ENCODE measurements around the gene ATXN1L. TPM values are rescaled to one million over a fixed set of nuclear protein-coding genes. Genes with fewer than 3 reads are reported as not detected.
"Not testable (repeated sequence)": the region's sequence is repeated elsewhere in the genome, so short reads cannot be mapped to it uniquely, and the experiment has no call there.

The ATXN1L gene
- total RNA-seq, 1 donor from 2014 or later: 44.4 TPM

DNA sequence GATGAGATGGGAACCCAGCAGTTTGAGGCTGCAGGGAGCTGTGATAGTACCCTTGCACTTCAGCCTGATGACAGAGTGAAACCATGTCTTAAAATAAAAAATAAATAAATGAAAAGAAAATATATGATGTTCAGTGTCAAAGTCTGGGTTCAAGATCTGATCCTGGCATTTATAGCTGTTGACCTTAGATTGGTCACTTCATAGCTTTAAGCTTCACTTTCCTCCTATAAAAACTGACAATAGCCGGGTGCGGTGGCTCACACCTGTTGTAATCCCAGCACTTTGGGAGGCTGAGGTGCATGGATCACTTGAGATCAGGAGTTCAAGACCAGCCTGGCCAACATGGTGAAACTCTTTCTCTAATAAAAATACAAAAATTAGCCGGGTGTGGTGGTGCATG, 43.4 kb downstream of the ATXN1L start:
- no peak for DNase-seq (ENCODE audit: low spot score)

DNA sequence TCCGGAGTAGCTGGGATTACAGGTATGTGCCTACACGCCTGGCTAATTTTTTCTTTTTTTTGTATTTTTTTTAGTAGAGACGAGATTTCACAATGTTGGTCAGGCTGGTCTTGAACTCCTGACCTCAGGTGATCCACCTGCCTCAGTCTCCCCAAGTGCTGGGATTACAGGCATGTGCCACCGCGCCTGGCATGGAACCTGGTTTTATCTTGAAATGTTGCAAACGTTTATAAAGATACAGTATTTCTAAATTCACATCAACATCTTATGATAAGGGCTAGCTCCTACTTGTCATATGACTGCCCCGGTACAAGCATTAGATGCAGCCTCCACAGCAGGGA, 48.1 kb downstream of the ATXN1L start:
- no peak for DNase-seq (ENCODE audit: low spot score)

DNA sequence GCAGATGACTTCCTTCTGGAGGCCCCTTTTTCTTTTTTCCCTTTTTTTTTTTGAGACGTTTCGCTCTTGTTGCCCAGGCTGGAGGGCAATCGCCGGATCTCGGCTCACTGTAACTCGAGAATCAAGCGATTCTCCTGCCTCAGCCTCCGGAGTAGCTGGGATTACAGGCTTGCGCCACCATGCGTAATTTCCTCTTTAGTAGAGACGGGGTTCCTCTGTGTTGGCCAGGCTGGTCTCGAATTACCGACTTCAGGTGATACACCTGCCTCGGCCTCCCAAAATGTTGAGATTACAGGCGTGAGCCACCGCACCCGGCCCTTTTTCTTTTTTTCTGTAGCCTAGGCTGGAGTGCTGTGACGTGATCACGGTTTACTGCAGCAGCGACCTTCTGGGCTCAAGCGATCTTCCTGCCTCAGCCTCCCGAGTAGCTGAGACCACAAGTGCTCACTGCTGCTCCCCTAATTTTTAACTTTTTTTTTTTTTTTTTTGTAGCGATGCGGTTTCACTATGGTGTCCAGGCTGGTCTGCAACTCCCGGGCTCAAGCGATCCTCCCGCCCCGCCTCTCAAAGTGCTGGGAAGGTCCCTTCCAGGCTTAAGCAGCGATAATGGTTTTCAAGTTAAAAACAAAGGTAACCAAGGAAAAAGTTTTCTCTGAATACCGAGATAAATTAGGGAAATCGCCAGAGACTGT, 48.6 kb downstream of the ATXN1L start:
- no peak for DNase-seq (ENCODE audit: low spot score)

DNA sequence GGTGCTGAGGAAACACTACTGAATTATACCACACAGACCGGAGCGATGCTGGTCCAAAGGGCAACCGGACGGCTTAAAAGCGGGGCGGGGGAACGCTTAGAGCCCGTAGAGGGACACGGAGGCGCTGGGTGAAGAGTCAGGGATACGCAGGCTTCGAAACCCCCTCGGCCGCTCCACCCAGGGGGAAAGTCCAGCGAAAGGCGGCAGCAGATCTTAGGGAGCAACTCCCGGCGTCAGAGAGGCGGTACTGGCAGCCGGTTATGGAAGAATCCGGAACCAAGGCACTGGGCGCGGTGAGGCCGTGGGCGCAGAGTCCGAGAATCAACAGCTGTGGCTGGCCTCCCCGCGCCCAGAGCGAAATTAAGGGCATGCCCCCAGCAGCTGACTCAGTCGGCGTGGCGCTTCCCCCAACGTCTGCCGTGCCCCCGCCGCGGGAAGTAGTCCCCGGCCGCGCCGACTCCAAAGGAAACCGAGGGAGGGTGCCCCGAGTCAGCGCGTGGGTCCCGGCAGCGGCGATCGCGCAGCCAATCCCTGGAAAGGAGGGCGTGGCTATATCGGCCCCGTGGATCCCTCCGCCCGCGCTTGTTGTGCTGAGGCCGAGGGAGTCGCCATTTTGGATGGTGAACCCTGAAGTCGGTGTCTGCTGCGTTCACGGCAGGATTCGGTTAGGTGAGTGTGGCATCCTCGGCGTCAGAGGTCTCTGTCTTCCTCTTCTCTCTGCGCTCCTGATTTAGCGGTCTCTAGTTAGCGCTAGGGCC, 49.3 kb downstream of the ATXN1L start, which contains the start of gene IST1:
Gene IST1 (plus strand): TSS at position 611 of the 758 bp plus-strand sequence. CDS start 20,110 bp downstream, outside the sequence.
- peak; percentile 100 for DNase-seq (ENCODE audit: low spot score)

DNA sequence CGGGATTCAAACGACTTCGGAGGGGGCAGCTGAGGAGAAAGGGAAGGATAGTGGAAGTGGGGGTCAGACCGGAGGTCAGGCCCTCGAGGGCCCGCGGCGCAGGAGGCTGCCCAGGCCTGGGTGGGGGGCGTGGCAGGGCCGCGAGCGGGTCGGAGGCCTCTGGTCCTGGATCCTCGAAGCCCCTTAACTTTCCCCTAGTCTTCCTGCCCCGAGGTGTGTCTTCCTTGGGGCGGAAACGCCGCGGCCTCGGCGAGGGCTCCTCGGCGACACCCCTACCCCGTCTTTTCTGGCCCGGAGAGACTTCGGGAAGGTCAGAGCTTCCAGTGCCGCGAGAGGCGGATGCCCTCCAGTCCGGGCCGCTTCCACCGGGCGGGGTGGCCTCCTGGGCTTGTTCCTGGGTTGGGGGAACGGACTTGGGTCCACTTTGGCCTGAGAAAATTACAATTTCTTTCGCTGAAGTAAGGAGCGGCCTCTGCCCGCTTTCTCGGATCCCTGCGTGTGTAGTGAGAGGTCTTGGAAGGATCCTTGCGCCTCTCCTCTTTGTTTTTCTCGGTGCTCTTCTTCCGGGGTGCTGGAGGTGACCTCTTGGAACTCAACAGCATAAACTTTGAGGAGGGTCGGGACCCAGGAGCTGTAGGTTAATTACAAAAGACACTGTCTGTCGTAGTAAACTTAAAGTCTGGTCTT, 50.0 kb downstream of the ATXN1L start:
- no peak for DNase-seq (ENCODE audit: low spot score)

DNA sequence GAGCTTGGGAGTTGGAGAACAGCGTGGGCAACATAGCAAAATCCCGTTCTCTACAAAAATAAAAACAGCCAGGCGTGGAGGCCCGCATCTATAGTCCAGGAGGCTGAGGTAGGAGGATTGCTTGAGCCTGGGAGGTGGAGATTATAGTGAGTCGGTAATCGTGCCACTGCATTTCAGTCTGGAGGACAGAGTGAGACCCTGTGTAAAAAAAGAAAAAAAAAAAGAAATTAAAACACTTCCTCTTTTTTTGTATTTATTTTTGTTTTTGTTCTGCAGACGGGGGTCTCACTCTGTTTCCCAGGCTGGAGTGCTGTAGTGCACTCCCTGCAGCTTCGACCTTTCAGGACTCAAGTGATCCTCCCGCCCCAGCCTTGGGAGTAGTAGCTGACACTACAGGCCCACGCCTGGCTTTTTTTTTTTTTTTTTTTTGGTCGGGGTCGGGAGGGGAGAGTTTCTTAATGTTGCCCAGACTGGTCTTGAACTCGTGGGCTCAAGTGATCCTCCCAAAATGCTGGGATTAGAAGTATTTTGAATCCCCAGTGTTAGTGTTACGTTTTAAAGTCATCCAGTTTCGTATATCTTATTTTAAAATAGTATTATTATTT, 51.1 kb downstream of the ATXN1L start:
- DNase-seq (ENCODE audit: low spot score): no peak

DNA sequence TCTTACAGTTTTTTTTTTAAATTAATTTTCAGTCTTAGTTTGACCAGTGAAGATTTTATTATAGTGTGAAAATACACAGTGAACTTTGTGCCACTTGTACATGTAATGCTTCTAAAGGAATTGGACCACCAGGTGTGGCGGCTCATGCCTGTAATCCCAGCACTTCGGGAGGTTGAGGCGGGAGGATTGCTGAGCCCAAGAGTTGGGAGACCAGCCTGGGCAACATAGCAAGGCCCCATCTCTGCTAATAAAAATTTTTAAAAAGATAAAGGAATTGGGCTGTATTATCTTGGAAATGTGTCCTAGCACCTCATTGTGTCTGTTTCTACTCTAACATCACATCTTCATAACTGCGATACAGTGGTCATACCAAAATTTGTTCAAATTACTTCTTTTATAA, 53.4 kb downstream of the ATXN1L start:
- DNase-seq (ENCODE audit: low spot score): no peak

DNA sequence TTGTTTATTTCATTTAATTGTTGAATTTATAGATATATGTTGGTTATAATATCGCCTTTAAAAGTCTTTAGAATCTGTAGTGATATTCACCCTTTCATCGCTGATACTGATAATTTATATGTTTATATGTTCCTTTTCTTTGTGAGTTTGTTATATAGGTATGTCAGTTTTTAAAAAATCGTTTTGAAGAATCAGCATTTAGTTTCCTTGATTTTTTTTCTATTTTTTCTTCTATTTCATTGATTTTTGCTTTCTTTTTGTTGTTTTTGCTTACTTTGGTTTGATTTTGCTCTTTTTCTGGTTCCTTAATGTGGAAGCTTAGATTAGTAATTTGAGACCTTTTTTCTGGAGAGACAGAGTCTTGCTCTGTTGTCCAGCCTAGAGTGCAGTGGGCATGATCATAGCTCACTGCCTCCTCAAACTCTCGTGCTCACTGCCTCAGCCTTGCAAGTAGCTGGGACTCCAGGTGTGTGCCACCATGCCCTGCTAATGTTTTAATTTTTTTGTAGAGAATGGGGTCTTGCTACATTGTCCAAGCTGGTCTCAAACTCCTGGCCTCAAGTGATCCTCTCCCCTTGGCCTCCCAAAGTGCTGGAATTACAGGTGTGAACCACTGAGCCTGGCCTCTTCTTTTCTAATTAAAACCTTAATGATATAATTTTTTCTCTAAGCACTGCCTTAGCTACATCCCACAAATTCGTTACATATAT, 57.0 kb downstream of the ATXN1L start:
- no peak for DNase-seq (ENCODE audit: low spot score)

DNA sequence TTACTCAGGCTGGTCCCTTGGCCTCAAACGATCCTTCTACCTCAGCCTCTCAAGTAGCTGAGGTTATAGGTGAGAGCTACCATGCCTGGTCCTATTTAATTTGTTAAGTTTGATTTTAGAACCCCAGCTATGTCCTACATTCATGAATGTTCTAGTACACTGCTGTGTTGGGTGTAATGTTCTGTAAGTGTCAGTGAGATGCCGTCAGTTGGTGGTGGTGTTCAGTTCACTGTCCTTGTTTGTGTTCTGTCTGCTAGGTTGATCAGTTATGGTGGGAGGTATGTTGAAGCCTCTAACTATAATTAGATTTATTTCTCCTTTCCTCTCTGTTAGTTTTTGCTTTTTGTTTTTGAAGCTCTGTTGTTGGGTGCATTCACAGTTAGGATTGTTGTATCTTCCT, 57.8 kb downstream of the ATXN1L start:
- no peak for DNase-seq (ENCODE audit: low spot score)

DNA sequence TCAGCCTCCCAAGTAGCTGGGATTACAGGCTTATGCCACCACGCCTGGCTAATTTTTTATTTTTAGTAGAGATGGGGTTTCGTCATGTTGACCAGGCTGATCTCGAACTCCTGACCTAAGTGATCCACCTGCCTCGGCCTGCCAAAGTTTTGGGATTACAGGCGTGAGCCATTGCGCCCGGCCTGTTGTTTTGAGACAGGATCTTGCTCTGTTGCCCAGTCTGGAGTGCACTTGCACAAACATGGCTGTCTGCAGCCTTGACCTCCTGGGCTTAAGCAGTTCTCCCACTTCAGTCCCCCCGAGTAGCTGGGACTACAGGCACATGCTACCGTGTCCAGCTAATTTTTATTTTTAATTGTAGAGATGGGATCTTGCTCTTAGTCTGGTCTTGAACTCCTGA, 58.5 kb downstream of the ATXN1L start:
- no peak for DNase-seq (ENCODE audit: low spot score)

DNA sequence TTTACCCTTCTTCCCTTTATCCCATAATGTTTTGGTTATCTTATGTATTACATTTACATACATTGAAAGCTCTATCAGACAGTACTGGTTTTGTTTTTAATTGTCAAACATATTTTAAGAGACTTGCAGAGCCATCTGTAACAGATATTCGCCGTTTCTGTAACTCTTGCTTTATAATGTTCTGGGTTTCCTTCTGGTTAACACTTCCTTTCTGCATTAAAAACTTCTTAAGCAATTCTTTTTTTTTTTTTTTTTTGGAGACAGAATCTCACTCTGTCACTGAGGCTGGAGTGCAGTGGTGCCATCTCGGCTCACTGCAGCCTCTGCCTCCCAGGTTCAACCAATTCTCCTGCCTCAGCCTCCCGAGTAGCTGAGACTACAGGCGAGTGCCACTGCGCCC, 60.0 kb downstream of the ATXN1L start:
- DNase-seq (ENCODE audit: low spot score): not testable (repeated sequence)

Other genes with a start within 250 kb of the ATXN1L start
- gene MARVELD3, start 219.8 kb upstream of the ATXN1L start, total RNA-seq: not detected
- gene PHLPP2, start 121.3 kb upstream of the ATXN1L start, total RNA-seq: 16.5 TPM
- gene AP1G1, start 37.1 kb upstream of the ATXN1L start, total RNA-seq: 95.8 TPM
- 6.7 TPM for gene ZNF821, start 38.2 kb downstream of the ATXN1L start, total RNA-seq
- gene IST1, start 49.6 kb downstream of the ATXN1L start, total RNA-seq: 171 TPM
- gene PKD1L3, start 154.4 kb downstream of the ATXN1L start, total RNA-seq: 0.55 TPM
- gene DHODH, start 162.8 kb downstream of the ATXN1L start, total RNA-seq: 8.4 TPM
- 63.2 TPM for gene HP, start 208.5 kb downstream of the ATXN1L start, total RNA-seq
- gene HPR, start 217.2 kb downstream of the ATXN1L start, total RNA-seq: 0.48 TPM
- gene TXNL4B, start 247.6 kb downstream of the ATXN1L start, total RNA-seq: 7.7 TPM
- gene DHX38, start 247.9 kb downstream of the ATXN1L start, total RNA-seq: 53.4 TPM

Measured in mesenteric fat pad (tissue), 1 donor.